HG03378 (cell line): ENCODE measurements around the gene PTPN4.
"Not testable (repeated sequence)": the region's sequence is repeated elsewhere in the genome, so short reads cannot be mapped to it uniquely, and the experiment has no call there.

Source experiments
- ATAC-seq: cut with Tn5 transposase; IDR thresholded peaks from one replicate; pipeline ENCODE4 v1.9.1; 2021; ENCODE audit warnings: mild to moderate bottlenecking, moderate library complexity; ENCODE audit not compliant: unreplicated experiment

The PTPN4 gene

GRCh38 chr2:119937680-119938079 lies 178.0 kb downstream of the PTPN4 start:
- no peak for ATAC-seq

GRCh38 chr2:119939915-119940314 lies 180.2 kb downstream of the PTPN4 start:
- ATAC-seq: no peak

- ATAC-seq: no peak
These were observed 181.1 kb downstream of the PTPN4 start for GRCh38 chr2:119940856-119941255.

GRCh38 chr2:119941388-119941787 lies 181.7 kb downstream of the PTPN4 start:
- no peak for ATAC-seq

- no peak for ATAC-seq
These were observed 182.3 kb downstream of the PTPN4 start for GRCh38 chr2:119941981-119942513.

- no peak for ATAC-seq
These were observed 183.3 kb downstream of the PTPN4 start for GRCh38 chr2:119943058-119943457.

- no peak for ATAC-seq
These were observed 187.8 kb downstream of the PTPN4 start for GRCh38 chr2:119947535-119947934.

- ATAC-seq: no peak
These were observed 191.2 kb downstream of the PTPN4 start for GRCh38 chr2:119950966-119951365.

- no peak for ATAC-seq
These were observed 199.0 kb downstream of the PTPN4 start for GRCh38 chr2:119958670-119959268.

- no peak for ATAC-seq
These were observed 201.1 kb downstream of the PTPN4 start for GRCh38 chr2:119960821-119961220.

- ATAC-seq: no peak
These were observed 222.2 kb downstream of the PTPN4 start for GRCh38 chr2:119981896-119982295.

GRCh38 chr2:119982506-119982905 lies 222.8 kb downstream of the PTPN4 start:
- no peak for ATAC-seq

- no peak for ATAC-seq
These were observed 223.4 kb downstream of the PTPN4 start for GRCh38 chr2:119983108-119983507.

GRCh38 chr2:119996148-119996547 lies 236.4 kb downstream of the PTPN4 start:
- ATAC-seq: no peak

- not testable (repeated sequence) for ATAC-seq
These were observed 237.5 kb downstream of the PTPN4 start for GRCh38 chr2:119996896-119997891.

GRCh38 chr2:120001471-120001870 lies 241.7 kb downstream of the PTPN4 start:
- ATAC-seq: no peak

- ATAC-seq: no peak
These were observed 244.5 kb downstream of the PTPN4 start for GRCh38 chr2:120004254-120004653.

GRCh38 chr2:120005834-120006521 lies 246.3 kb downstream of the PTPN4 start:
- ATAC-seq: peak; percentile 98

GRCh38 chr2:120007851-120008250 lies 248.1 kb downstream of the PTPN4 start:
- no peak for ATAC-seq

GRCh38 chr2:120012363-120012762 lies 252.6 kb downstream of the PTPN4 start:
- no peak for ATAC-seq
